ENCODE data around the gene EHMT1.

DNA sequence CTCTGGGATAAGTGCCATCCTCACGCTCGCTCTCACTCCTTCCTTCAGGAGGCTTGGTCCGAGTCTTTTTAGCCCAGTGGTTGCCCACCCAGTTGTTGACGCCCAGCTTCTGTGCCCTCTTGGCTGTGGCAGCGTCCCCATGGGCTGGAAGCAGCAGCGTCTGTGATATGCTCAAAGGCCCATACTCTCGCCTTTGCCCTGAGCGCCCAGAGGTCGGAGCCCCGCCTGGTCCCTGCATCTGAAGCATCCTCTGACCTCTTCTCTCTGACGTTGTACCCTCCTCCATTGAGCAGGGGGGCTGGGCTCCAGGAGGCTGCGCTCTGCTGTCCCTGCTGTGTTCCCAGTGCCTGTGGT lies 180.8 kb downstream of the EHMT1 start:
- TF ChIP-seq SIN3B (IDR thresholded peaks at IDR 0.05; ENCODE audit: low read length) (no peak), POLR2A (IDR thresholded peaks at IDR 0.05; ENCODE audit: insufficient read depth in 1 of 2, low read depth in 2 of 2, low read length in 2 of 2) (no peak), ATF1 (CRISPR knock-in tag; IDR thresholded peaks at IDR 0.05) (no peak)

All from HepG2 (cell line).